Sigmoid colon (tissue), 4 donors: ENCODE data around the gene IQCF6.

ENCODE experiments used
- CTCF ChIP-seq, 4 experiments: fragments of 450-650 bp in 3 of 4; fragments of 200-600 bp in 1 of 4; IDR thresholded peaks; one replicate each; pipeline ENCODE4 v1.5.1; 2016 to 2019; ENCODE audit warnings: antibody characterized with exemption in 4 of 4, mild to moderate bottlenecking in 3 of 4, moderate library complexity in 2 of 4
- POLR2A ChIP-seq, 2 donors: fragments of 450-650 bp; IDR thresholded peaks; one replicate each; pipeline ENCODE4 v1.6.1; 2016; ENCODE audit warnings: antibody characterized with exemption in 2 of 2, mild to moderate bottlenecking in 2 of 2, moderate library complexity in 2 of 2
- POLR2AphosphoS5 ChIP-seq, 4 donors: sonication (generic); formaldehyde crosslinking; IDR thresholded peaks; one replicate each; pipeline ENCODE4 v1.6.1; 2017; ENCODE audit warnings: antibody characterized with exemption in 4 of 4

- TF ChIP-seq CTCF (IDR thresholded peaks at IDR 0.05) (no peak), POLR2AphosphoS5 (IDR thresholded peaks at IDR 0.05) (no peak), POLR2A (IDR thresholded peaks at IDR 0.05) (no peak)
These were observed 38.3 kb upstream of the IQCF6 start for GRCh38 chr3:51817375-51817774.
